Measurements from ENCODE around the gene WDR26. TPM values are rescaled to one million over a fixed set of nuclear protein-coding genes. Genes with fewer than 3 reads are reported as not detected.

Gene WDR26
- total RNA-seq, 2 donors from 2014 or later, result 82.2 to 92.2 TPM

- no peak for ATAC-seq (replicated peaks in 1 of 2)
- Mint-ChIP-seq H3K27me3 (ENCODE audit: low read depth) (no peaks in the 10 kb centered on the region), H3K36me3 (ENCODE audit: insufficient read depth in 2 of 2) (peaks cover 0 to 2% of the 10 kb centered on the region in 2 donors), H3K27ac (no peak overlapping the region), H3K4me1 (ENCODE audit: low read depth) (peaks cover 20% of the 10 kb centered on the region), H3K9me3 (no peaks in the 10 kb centered on the region), H3K4me3 (no peak overlapping the region)
- no peak for DNase-seq
These were observed 16.2 kb upstream of the WDR26 start for GRCh38 chr1:224450561-224451350.

GRCh38 chr1:224450159-224450558 is 15.6 kb upstream of the WDR26 start:
- no peak overlapping the region for H3K27ac Mint-ChIP-seq

GRCh38 chr1:224448453-224449017 is 13.9 kb upstream of the WDR26 start:
- Mint-ChIP-seq H3K9me3 (no peaks in the 10 kb centered on the region), H3K27ac (no peak overlapping the region)

More at GRCh38 chr1:224450159-224450558, 15.6 kb upstream of the WDR26 start:
- no peaks in the 10 kb centered on the region for H3K9me3 Mint-ChIP-seq
- H3K4me1 Mint-ChIP-seq (ENCODE audit: low read depth), result peaks cover 20% of the 10 kb centered on the region
- peaks cover 0 to 2% of the 10 kb centered on the region in 2 donors for H3K36me3 Mint-ChIP-seq (ENCODE audit: insufficient read depth in 2 of 2)
- ATAC-seq (replicated peaks in 1 of 2) (no peak), DNase-seq (no peak)
- H3K27me3 Mint-ChIP-seq (ENCODE audit: low read depth), result no peaks in the 10 kb centered on the region
- H3K4me3 Mint-ChIP-seq, result no peak overlapping the region

GRCh38 chr1:224447971-224448370 is 13.4 kb upstream of the WDR26 start:
- H3K27ac Mint-ChIP-seq, result no peak overlapping the region
- H3K4me3 Mint-ChIP-seq, result no peak overlapping the region
- no peaks in the 10 kb centered on the region for H3K9me3 Mint-ChIP-seq

More at GRCh38 chr1:224448453-224449017, 13.9 kb upstream of the WDR26 start:
- DNase-seq (no peak), ATAC-seq (replicated peaks in 1 of 2) (no peak)
- Mint-ChIP-seq H3K36me3 (ENCODE audit: insufficient read depth in 2 of 2) (peaks cover 0 to 2% of the 10 kb centered on the region in 2 donors), H3K4me1 (ENCODE audit: low read depth) (peaks cover 20% of the 10 kb centered on the region), H3K27me3 (ENCODE audit: low read depth) (no peaks in the 10 kb centered on the region), H3K4me3 (no peak overlapping the region)

GRCh38 chr1:224447251-224447650 is 12.7 kb upstream of the WDR26 start:
- H3K4me1 Mint-ChIP-seq (ENCODE audit: low read depth), result peaks cover 20% of the 10 kb centered on the region
- ATAC-seq (replicated peaks in 1 of 2), result no peak
- no peaks in the 10 kb centered on the region for H3K27me3 Mint-ChIP-seq (ENCODE audit: low read depth)
- H3K36me3 Mint-ChIP-seq (ENCODE audit: insufficient read depth in 2 of 2), result peaks cover 0 to 2% of the 10 kb centered on the region in 2 donors
- no peak overlapping the region for H3K27ac Mint-ChIP-seq
- H3K4me3 Mint-ChIP-seq, result no peak overlapping the region
- H3K9me3 Mint-ChIP-seq, result no peaks in the 10 kb centered on the region
- no peak for DNase-seq

More at GRCh38 chr1:224447971-224448370, 13.4 kb upstream of the WDR26 start:
- ATAC-seq (replicated peaks in 1 of 2), result no peak
- Mint-ChIP-seq H3K36me3 (ENCODE audit: insufficient read depth in 2 of 2) (peaks cover 0 to 2% of the 10 kb centered on the region in 2 donors), H3K4me1 (ENCODE audit: low read depth) (peaks cover 20% of the 10 kb centered on the region), H3K27me3 (ENCODE audit: low read depth) (no peaks in the 10 kb centered on the region)
- no peak for DNase-seq

GRCh38 chr1:224438989-224439388 is 4.4 kb upstream of the WDR26 start:
- Mint-ChIP-seq H3K4me1 (ENCODE audit: low read depth) (peaks cover 30% of the 10 kb centered on the region), H3K36me3 (ENCODE audit: insufficient read depth in 2 of 2) (peaks cover 0 to 4% of the 10 kb centered on the region in 2 donors), H3K9me3 (no peaks in the 10 kb centered on the region), H3K27me3 (ENCODE audit: low read depth) (no peaks in the 10 kb centered on the region), H3K27ac (no peak overlapping the region), H3K4me3 (no peak overlapping the region)
- DNase-seq, result no peak
- no peak for ATAC-seq (replicated peaks in 1 of 2)

GRCh38 chr1:224435999-224436398 is 1.4 kb upstream of the WDR26 start:
- DNase-seq, result no peak
- peaks cover 52% of the 10 kb centered on the region for H3K4me1 Mint-ChIP-seq (ENCODE audit: low read depth)
- H3K27me3 Mint-ChIP-seq (ENCODE audit: low read depth), result no peaks in the 10 kb centered on the region
- H3K36me3 Mint-ChIP-seq (ENCODE audit: insufficient read depth in 2 of 2), result peaks cover 10 to 11% of the 10 kb centered on the region in 2 donors
- no peak for ATAC-seq (replicated peaks in 1 of 2)
- peak overlapping the region; percentile 98 for H3K27ac Mint-ChIP-seq
- H3K4me3 Mint-ChIP-seq, result peak overlapping the region; percentile 94
- no peaks in the 10 kb centered on the region for H3K9me3 Mint-ChIP-seq

- Mint-ChIP-seq H3K9me3 (no peaks in the 10 kb centered on the region), H3K4me3 (peak overlapping the region; percentile 94), H3K36me3 (ENCODE audit: insufficient read depth in 2 of 2) (peaks cover 13 to 15% of the 10 kb centered on the region in 2 donors), H3K27ac (peak overlapping the region; percentile 98), H3K4me1 (ENCODE audit: low read depth) (peaks cover 58% of the 10 kb centered on the region), H3K27me3 (ENCODE audit: low read depth) (no peaks in the 10 kb centered on the region)
- peak; percentile 15 to 38 for ATAC-seq (replicated peaks in 1 of 2)
- peak; percentile 21 to 23 for DNase-seq
These were observed 744 bp upstream of the WDR26 start for GRCh38 chr1:224435318-224435763.

- Mint-ChIP-seq H3K27ac (peak overlapping the region; percentile 54), H3K9me3 (no peaks in the 10 kb centered on the region), H3K4me3 (peak overlapping the region; percentile 92 to 99), H3K4me1 (ENCODE audit: low read depth) (peaks cover 68% of the 10 kb centered on the region), H3K27me3 (ENCODE audit: low read depth) (no peaks in the 10 kb centered on the region), H3K36me3 (ENCODE audit: insufficient read depth in 2 of 2) (peaks cover 13 to 18% of the 10 kb centered on the region in 2 donors)
- DNase-seq, result peak; percentile 41 to 47
- peak; percentile 7 to 8 for ATAC-seq (replicated peaks in 1 of 2)
These were observed 610 bp downstream of the WDR26 start for GRCh38 chr1:224433701-224434672.

GRCh38 chr1:224433041-224433691 is 1.4 kb downstream of the WDR26 start:
- DNase-seq (peak; percentile 20 to 23), ATAC-seq (replicated peaks in 1 of 2) (no peak)
- H3K27me3 Mint-ChIP-seq (ENCODE audit: low read depth), result no peaks in the 10 kb centered on the region
- peaks cover 13 to 22% of the 10 kb centered on the region in 2 donors for H3K36me3 Mint-ChIP-seq (ENCODE audit: insufficient read depth in 2 of 2)
- no peaks in the 10 kb centered on the region for H3K9me3 Mint-ChIP-seq
- peaks cover 68% of the 10 kb centered on the region for H3K4me1 Mint-ChIP-seq (ENCODE audit: low read depth)
- H3K4me3 Mint-ChIP-seq, result peak overlapping the region; percentile 92 to 99
- peak overlapping the region; percentile 70 for H3K27ac Mint-ChIP-seq

- Mint-ChIP-seq H3K4me1 (ENCODE audit: low read depth) (peaks cover 73% of the 10 kb centered on the region), H3K36me3 (ENCODE audit: insufficient read depth in 2 of 2) (peaks cover 13 to 22% of the 10 kb centered on the region in 2 donors), H3K9me3 (no peaks in the 10 kb centered on the region), H3K4me3 (peak overlapping the region; percentile 92 to 99), H3K27ac (peak overlapping the region; percentile 70), H3K27me3 (ENCODE audit: low read depth) (no peaks in the 10 kb centered on the region)
- ATAC-seq (replicated peaks in 1 of 2), result no peak
- DNase-seq, result peak; percentile 21 to 24
These were observed 1.9 kb downstream of the WDR26 start for GRCh38 chr1:224432672-224433040.

GRCh38 chr1:224432146-224432545 is 2.5 kb downstream of the WDR26 start:
- H3K36me3 Mint-ChIP-seq (ENCODE audit: insufficient read depth in 2 of 2), result peaks cover 13 to 26% of the 10 kb centered on the region in 2 donors
- H3K27me3 Mint-ChIP-seq (ENCODE audit: low read depth), result no peaks in the 10 kb centered on the region
- H3K27ac Mint-ChIP-seq, result peak overlapping the region; percentile 70

More at GRCh38 chr1:224432146-224432545, 2.5 kb downstream of the WDR26 start:
- no peaks in the 10 kb centered on the region for H3K9me3 Mint-ChIP-seq
- ATAC-seq (replicated peaks in 1 of 2), result no peak
- H3K4me3 Mint-ChIP-seq, result peak overlapping the region; percentile 92 to 99
- peaks cover 74% of the 10 kb centered on the region for H3K4me1 Mint-ChIP-seq (ENCODE audit: low read depth)
- DNase-seq, result no peak
